Pons (tissue), 1 donor: ENCODE measurements around the gene GPRC5C.

ENCODE experiments used
- DNase-seq: peaks from one replicate; pipeline ENCODE4 v3.0.0-alpha.2; 2016; ENCODE audit warnings: low spot score

The GPRC5C gene

GRCh38 chr17:74433421-74434121 lies 1.7 kb downstream of the GPRC5C start:
- DNase-seq = no peak

- DNase-seq = no peak
These were observed 4.0 kb downstream of the GPRC5C start for GRCh38 chr17:74435775-74436359.

- no peak for DNase-seq
These were observed 5.8 kb downstream of the GPRC5C start for GRCh38 chr17:74437702-74438101.

GRCh38 chr17:74439691-74440567 lies 8.0 kb downstream of the GPRC5C start:
- no peak for DNase-seq

GRCh38 chr17:74441537-74441936 lies 9.6 kb downstream of the GPRC5C start:
- no peak for DNase-seq

GRCh38 chr17:74442291-74442669 lies 10.4 kb downstream of the GPRC5C start:
- DNase-seq = no peak

GRCh38 chr17:74442670-74443515 lies 11.0 kb downstream of the GPRC5C start:
- peak; percentile 86 for DNase-seq

GRCh38 chr17:74443516-74444296 lies 11.8 kb downstream of the GPRC5C start:
- no peak for DNase-seq

- DNase-seq = no peak
These were observed 12.5 kb downstream of the GPRC5C start for GRCh38 chr17:74444406-74444805.

GRCh38 chr17:74445158-74445557 lies 13.3 kb downstream of the GPRC5C start:
- DNase-seq = no peak

- DNase-seq = no peak
These were observed 14.9 kb downstream of the GPRC5C start for GRCh38 chr17:74446551-74447500.

- no peak for DNase-seq
These were observed 15.8 kb downstream of the GPRC5C start for GRCh38 chr17:74447628-74448159.

- no peak for DNase-seq
These were observed 16.9 kb downstream of the GPRC5C start for GRCh38 chr17:74448756-74449155.

GRCh38 chr17:74449306-74449705 lies 17.4 kb downstream of the GPRC5C start:
- no peak for DNase-seq

GRCh38 chr17:74449773-74450172 lies 17.9 kb downstream of the GPRC5C start:
- DNase-seq = no peak

GRCh38 chr17:74450231-74450630 lies 18.3 kb downstream of the GPRC5C start:
- no peak for DNase-seq

- no peak for DNase-seq
These were observed 19.1 kb downstream of the GPRC5C start for GRCh38 chr17:74450925-74451403.

GRCh38 chr17:74451557-74451956 lies 19.7 kb downstream of the GPRC5C start:
- no peak for DNase-seq

GRCh38 chr17:74452033-74452840 lies 20.3 kb downstream of the GPRC5C start:
- no peak for DNase-seq
